Duodenal mucosa (tissue), 2 donors: Measurements from ENCODE around the gene PGAM4.
"Not testable (repeated sequence)": the region's sequence is repeated elsewhere in the genome, so short reads cannot be mapped to it uniquely, and the experiment has no call there.

ENCODE experiments used
- H3K27ac ChIP-seq: one replicate; pipeline ENCODE4 v1.7.0; 2013; ENCODE audit warnings: low read depth, low read length
- H3K27me3 ChIP-seq, 2 donors: one replicate each; pipeline ENCODE4 v1.7.0; 2013; ENCODE audit warnings: low read length in 2 of 2, control low read depth in 1 of 2; ENCODE audit not compliant: insufficient read depth in 2 of 2, control insufficient read depth in 1 of 2
- H3K36me3 ChIP-seq, 2 donors: one replicate each; pipeline ENCODE4 v1.7.0; 2013; ENCODE audit warnings: low read length in 2 of 2, control low read depth in 1 of 2; ENCODE audit not compliant: insufficient read depth in 2 of 2, control insufficient read depth in 1 of 2
- H3K4me1 ChIP-seq, 2 donors: one replicate each; pipeline ENCODE4 v1.7.0; 2013; ENCODE audit warnings: low read length in 2 of 2, control low read depth in 1 of 2; ENCODE audit not compliant: insufficient read depth in 2 of 2, control insufficient read depth in 1 of 2
- H3K4me3 ChIP-seq, 2 donors: one replicate each; pipeline ENCODE4 v1.7.0; 2013; ENCODE audit warnings: low read length in 2 of 2, low read depth in 1 of 2
- H3K9ac ChIP-seq, 2 donors: one replicate each; pipeline ENCODE4 v1.7.0; 2013; ENCODE audit warnings: low read length in 2 of 2, low read depth in 1 of 2
- H3K9me3 ChIP-seq, 2 donors: one replicate each; pipeline ENCODE4 v1.7.0; 2013; ENCODE audit warnings: low read length in 2 of 2, control low read depth in 1 of 2; ENCODE audit not compliant: control insufficient read depth in 1 of 2

PGAM4 gene

GRCh38 chrX:77936299-77936698 lies 33.1 kb downstream of the PGAM4 start:
- H3K9me3 ChIP-seq, result no peaks in the 10 kb centered on the region
- H3K4me1 ChIP-seq, result peaks cover 0 to 4% of the 10 kb centered on the region in 2 donors
- no peak overlapping the region for H3K4me3 ChIP-seq
- H3K9ac ChIP-seq, result no peak overlapping the region
- no peak overlapping the region for H3K27ac ChIP-seq
- H3K27me3 ChIP-seq, result no peaks in the 10 kb centered on the region
- H3K36me3 ChIP-seq, result no peaks in the 10 kb centered on the region

- Histone ChIP-seq H3K27ac (no peak overlapping the region), H3K36me3 (no peaks in the 10 kb centered on the region), H3K4me3 (no peak overlapping the region), H3K4me1 (peaks cover 0 to 4% of the 10 kb centered on the region in 2 donors), H3K9me3 (no peaks in the 10 kb centered on the region), H3K27me3 (no peaks in the 10 kb centered on the region), H3K9ac (no peak overlapping the region)
These were observed 33.6 kb downstream of the PGAM4 start for GRCh38 chrX:77935886-77936285.

- H3K36me3 ChIP-seq, result no peaks in the 10 kb centered on the region
- H3K27me3 ChIP-seq, result no peaks in the 10 kb centered on the region
- no peaks in the 10 kb centered on the region for H3K4me1 ChIP-seq
- H3K4me3 ChIP-seq, result no peak overlapping the region
- no peaks in the 10 kb centered on the region for H3K9me3 ChIP-seq
- H3K27ac ChIP-seq, result no peak overlapping the region
- H3K9ac ChIP-seq, result no peak overlapping the region
These were observed 38.9 kb downstream of the PGAM4 start for GRCh38 chrX:77930581-77930980.

GRCh38 chrX:77925764-77926163 lies 43.7 kb downstream of the PGAM4 start:
- Histone ChIP-seq H3K36me3 (no peaks in the 10 kb centered on the region), H3K27ac (no peak overlapping the region), H3K4me1 (no peaks in the 10 kb centered on the region), H3K27me3 (no peaks in the 10 kb centered on the region), H3K9me3 (no peaks in the 10 kb centered on the region), H3K4me3 (no peak overlapping the region), H3K9ac (no peak overlapping the region)

GRCh38 chrX:77924320-77924859 lies 45.0 kb downstream of the PGAM4 start:
- no peaks in the 10 kb centered on the region for H3K36me3 ChIP-seq
- H3K9ac ChIP-seq, result no peak overlapping the region

GRCh38 chrX:77922787-77923186 lies 46.7 kb downstream of the PGAM4 start:
- H3K9ac ChIP-seq, result no peak overlapping the region
- no peaks in the 10 kb centered on the region for H3K27me3 ChIP-seq
- no peak overlapping the region for H3K27ac ChIP-seq
- no peaks in the 10 kb centered on the region for H3K9me3 ChIP-seq
- H3K36me3 ChIP-seq, result no peaks in the 10 kb centered on the region
- H3K4me1 ChIP-seq, result no peaks in the 10 kb centered on the region
- H3K4me3 ChIP-seq, result no peak overlapping the region

More at GRCh38 chrX:77924320-77924859, 45.0 kb downstream of the PGAM4 start:
- Histone ChIP-seq H3K4me1 (no peaks in the 10 kb centered on the region), H3K27ac (no peak overlapping the region), H3K9me3 (no peaks in the 10 kb centered on the region), H3K4me3 (no peak overlapping the region), H3K27me3 (no peaks in the 10 kb centered on the region)

GRCh38 chrX:77919370-77919769 lies 50.1 kb downstream of the PGAM4 start:
- not testable (repeated sequence) for H3K9me3 ChIP-seq, H3K27ac ChIP-seq, H3K27me3 ChIP-seq, H3K4me3 ChIP-seq, H3K9ac ChIP-seq, H3K4me1 ChIP-seq, H3K36me3 ChIP-seq

GRCh38 chrX:77918568-77918967 lies 50.9 kb downstream of the PGAM4 start:
- Histone ChIP-seq H3K36me3 (no peaks in the 10 kb centered on the region), H3K9ac (no peak overlapping the region), H3K4me1 (peaks cover 0 to 1% of the 10 kb centered on the region in 2 donors), H3K27ac (no peak overlapping the region), H3K4me3 (no peak overlapping the region), H3K9me3 (no peaks in the 10 kb centered on the region), H3K27me3 (no peaks in the 10 kb centered on the region)
